ENCODE measurements around the gene LPA.
A peak's percentile ranks its signal among the peaks of the same experiment; 100 is the strongest.
"Not testable (repeated sequence)": the region's sequence is repeated elsewhere in the genome, so short reads cannot be mapped to it uniquely, and the experiment has no call there.

The LPA gene

DNA sequence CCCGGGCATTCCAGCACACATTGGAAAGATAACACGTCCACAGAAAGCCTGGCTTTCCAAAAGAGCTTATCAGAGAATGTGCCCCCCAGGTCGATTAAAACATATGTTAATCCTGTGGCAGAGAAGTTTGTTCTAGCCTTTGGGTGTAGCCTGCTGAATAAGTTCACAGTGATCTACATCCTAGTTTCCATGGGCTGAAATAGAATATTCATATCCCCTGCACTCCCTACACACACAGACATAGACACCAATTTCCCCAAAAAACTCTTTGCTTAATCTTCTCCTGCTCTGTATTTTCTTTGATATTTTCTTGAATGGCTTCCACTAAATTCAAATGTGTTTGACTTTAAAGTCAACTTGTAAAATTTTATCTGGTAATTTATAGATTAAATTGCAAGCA is 1.6 kb downstream of the LPA start:
- DNase-seq (ENCODE audit: low read depth in 1 of 2, low spot score in 1 of 2), result no peak

GRCh38 chr6:160661216-160661615 is 2.9 kb downstream of the LPA start:
- DNase-seq (ENCODE audit: low read depth in 1 of 2, low spot score in 1 of 2), result no peak

DNA sequence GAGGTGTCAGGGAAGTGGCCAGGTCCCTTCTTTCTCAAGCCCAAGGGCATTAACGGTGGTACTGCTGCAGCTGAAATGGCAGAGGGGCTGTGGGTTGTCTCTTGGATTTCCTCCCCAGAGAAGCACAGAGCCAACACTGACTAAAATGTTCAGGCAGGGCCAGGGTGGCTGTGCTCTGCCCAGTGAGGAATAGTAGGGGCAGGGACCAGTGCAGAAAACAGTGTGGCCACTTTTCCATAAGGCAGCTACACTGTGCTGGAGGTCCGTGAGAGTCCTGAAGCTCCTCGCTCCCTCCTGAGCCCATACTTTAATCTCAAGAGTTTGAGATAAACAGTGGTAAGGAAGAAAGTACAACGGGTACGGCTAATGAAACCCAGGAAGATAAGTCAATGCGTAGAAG is 4.5 kb downstream of the LPA start:
- no peak for DNase-seq (ENCODE audit: low read depth in 1 of 2, low spot score in 1 of 2)

- no peak for DNase-seq (ENCODE audit: low read depth in 1 of 2, low spot score in 1 of 2)
Observed at GRCh38 chr6:160634706-160635105, 29.4 kb downstream of the LPA start.

GRCh38 chr6:160595838-160596832 is 67.9 kb downstream of the LPA start:
- DNase-seq (ENCODE audit: low read depth in 1 of 2, low spot score in 1 of 2), result no peak

GRCh38 chr6:160595297-160595696 is 68.8 kb downstream of the LPA start:
- DNase-seq (ENCODE audit: low read depth in 1 of 2, low spot score in 1 of 2), result not testable (repeated sequence)

GRCh38 chr6:160586374-160586773 is 77.7 kb downstream of the LPA start:
- no peak for DNase-seq (ENCODE audit: low read depth in 1 of 2, low spot score in 1 of 2)

DNA sequence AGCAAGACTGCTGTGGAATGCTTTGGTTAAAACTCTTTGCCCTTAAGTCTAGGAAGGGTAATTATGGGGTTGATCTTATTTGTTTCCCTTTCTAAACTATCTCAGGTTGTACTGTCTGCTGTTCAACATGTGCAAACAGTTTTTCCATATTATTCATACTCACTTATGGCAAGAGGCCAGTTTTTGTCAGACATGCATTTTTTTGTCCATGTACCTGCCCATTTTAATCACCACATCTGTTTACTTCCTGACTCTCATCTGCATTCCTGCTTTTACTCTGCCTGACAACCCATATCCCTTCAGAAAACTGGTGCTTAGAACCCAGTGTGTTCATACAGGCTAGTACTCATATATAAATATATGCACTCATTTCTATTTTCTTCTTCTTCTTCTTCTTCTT is 80.3 kb downstream of the LPA start:
- DNase-seq (ENCODE audit: low read depth in 1 of 2, low spot score in 1 of 2), result no peak

GRCh38 chr6:160581406-160581805 is 82.7 kb downstream of the LPA start:
- no peak for DNase-seq (ENCODE audit: low read depth in 1 of 2, low spot score in 1 of 2)

DNA sequence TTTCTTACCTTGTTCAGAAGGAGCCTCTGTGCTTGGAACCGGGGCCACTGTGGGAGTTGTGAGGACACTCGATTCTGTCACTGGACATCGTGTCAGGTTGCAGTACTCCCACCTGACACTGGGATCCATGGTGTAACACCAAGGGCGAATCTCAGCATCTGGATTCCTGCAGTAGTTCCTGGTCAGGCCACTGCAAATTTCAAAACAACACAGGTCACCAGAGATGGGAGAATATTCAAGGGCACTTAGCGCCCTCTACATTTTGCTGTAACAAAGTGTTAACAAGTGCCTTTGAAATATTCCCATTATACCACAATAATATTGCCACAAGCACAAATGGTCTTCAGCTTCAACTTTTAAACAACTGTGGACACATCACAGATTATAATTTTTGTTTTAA is 85.6 kb downstream of the LPA start:
- DNase-seq (ENCODE audit: low read depth in 1 of 2, low spot score in 1 of 2), result not testable (repeated sequence)

- DNase-seq (ENCODE audit: low read depth in 1 of 2, low spot score in 1 of 2), result no peak
Observed at GRCh38 chr6:160573943-160574342, 90.1 kb downstream of the LPA start.

- not testable (repeated sequence) for DNase-seq (ENCODE audit: low read depth in 1 of 2, low spot score in 1 of 2)
Observed at GRCh38 chr6:160571201-160571600, 92.9 kb downstream of the LPA start.

DNA sequence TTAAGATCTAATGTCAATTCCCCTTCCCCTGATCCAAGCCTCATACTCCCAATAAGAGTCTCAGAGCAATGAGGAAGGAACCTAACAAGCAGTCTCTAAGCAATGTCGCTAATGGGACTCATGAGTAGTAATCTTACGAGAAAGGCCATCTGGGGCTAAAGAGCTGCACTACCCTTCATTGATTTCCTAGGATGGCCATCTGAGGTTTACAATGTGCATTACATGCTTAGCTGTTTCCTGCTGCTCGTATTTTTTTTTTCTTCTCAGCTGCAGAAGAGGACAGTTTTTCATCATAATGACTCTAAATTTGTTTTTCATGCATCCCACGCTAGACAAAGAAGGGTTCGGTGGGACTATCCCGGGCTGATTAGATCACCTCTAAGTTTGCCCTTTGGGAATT is 119.3 kb downstream of the LPA start:
- DNase-seq (ENCODE audit: low read depth in 1 of 2, low spot score in 1 of 2), result no peak

DNA sequence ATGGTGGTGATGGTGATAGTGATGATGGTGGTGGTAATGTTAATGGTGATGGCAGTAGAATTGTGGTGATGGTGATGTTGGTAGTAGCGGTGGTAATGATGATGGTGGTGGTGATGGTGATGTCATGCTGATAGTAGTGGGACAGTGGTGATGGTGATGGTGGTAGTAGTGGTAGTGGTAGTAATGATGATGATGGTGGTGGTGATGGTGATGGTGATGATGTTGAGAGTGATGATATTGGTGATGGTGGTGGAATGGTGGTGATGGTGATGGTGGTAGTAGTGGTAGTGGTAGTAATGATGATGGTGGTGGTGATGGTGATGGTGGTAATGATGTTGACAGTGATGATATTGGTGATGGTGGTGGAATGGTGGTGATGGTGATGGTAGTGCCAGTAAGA is 128.8 kb downstream of the LPA start:
- DNase-seq (ENCODE audit: low read depth in 1 of 2, low spot score in 1 of 2), result no peak

GRCh38 chr6:160534050-160534696 is 129.9 kb downstream of the LPA start:
- peak; percentile 7 to 45 for DNase-seq (ENCODE audit: low read depth in 1 of 2, low spot score in 1 of 2)

DNA sequence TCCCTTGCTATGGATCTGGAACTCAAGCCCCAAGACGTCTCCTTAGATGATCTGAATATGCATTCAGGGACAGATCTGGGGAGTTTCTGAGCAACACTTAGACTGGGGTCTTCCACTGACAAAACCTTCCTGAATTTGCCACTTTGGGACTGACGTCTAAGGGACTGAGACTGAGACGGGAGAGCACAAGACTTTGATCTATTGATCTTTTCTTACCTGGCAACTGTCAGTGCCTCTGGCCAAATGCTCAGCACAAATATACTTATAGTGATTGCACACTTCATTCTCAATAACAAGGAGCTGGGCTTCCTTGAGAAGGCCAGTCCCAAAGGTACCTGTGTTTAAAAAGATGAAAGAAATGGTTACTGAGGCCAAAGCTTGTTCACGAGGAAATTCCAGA is 131.8 kb downstream of the LPA start:
- no peak for DNase-seq (ENCODE audit: low read depth in 1 of 2, low spot score in 1 of 2)

DNA sequence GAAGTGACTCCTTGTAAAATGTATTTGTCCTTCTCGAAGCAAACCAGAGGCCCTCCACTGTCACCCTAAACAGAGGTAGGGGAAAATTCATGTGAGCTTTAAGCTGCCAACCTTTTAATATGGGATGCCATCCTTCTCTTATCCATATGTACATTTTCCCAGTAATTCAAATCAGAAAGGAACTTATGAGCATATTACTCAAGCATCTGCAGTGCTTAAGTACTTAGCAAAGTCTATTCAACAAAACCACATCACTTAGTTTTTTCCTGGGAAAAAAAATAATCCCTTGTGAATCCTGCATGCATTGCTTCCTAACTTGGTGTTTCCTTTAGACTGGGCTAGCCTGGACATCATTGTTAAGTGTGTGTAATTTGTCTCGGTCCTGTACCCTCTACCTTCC is 132.2 kb downstream of the LPA start:
- DNase-seq (ENCODE audit: low read depth in 1 of 2, low spot score in 1 of 2), result no peak

DNA sequence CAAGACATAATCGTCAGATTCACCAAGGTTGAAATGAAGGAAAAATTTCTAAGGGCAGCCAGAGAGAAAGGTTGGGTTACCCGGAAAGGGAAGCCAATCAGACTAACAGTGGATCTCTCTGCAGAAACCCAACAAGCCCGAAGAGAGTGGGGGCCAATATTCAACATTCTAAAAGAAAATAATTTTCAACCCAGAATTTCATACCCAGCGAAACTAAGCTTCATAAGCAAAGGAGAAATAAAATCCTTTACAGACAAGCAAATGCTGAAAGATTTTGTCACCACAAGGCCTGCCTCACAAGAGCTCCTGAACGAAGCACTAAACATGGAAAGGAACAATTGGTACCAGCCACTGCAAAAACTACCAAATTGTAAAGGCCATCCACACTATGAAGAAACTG is 134.6 kb downstream of the LPA start:
- not testable (repeated sequence) for DNase-seq (ENCODE audit: low read depth in 1 of 2, low spot score in 1 of 2)

- DNase-seq (ENCODE audit: low read depth in 1 of 2, low spot score in 1 of 2), result no peak
Observed at GRCh38 chr6:160523223-160523622, 140.9 kb downstream of the LPA start.

DNA sequence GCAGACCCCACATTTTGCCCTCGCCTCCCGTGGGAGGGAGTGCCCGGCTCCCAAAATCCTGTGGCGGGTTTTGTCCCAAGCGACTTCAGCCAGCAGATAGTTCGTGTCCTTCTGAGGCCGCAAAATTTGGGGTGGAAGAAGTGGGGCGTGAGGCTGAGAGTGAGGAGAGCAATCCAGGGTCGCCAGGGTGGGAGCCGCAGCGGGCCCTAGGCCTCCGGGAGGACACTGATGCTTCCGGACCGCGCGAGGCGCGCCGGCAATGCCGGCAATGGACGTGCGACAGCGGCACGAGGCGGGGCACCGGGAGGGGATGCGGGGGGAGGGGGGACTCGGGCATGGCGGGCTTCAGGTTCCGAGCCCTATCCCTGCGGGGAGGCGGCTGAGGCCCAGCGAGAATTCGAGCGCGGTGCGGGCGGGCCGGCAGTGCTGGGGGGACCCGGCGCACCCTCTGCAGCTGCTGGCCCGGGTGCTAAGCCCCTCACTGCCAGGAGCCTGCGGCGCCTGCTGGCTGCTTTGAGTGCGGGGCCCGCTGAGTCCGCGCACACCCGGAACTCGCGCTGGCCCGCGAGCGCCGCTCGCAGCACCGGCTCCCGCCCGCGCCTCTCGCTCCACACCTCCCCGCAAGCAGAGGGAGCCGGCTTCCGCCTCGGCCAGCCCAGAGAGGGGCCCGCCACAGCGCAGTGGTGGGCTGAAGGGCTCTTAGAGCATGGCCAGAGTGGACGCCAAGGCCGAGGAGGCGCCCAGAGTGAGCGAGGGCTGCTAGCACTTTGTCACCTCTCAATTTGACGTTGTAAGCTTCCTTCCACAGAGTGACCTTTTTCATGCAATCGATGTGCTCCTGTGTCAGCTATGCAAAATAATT is 143.8 kb downstream of the LPA start:
- peak; percentile 56 to 72 for DNase-seq (ENCODE audit: low read depth in 1 of 2, low spot score in 1 of 2)

DNA sequence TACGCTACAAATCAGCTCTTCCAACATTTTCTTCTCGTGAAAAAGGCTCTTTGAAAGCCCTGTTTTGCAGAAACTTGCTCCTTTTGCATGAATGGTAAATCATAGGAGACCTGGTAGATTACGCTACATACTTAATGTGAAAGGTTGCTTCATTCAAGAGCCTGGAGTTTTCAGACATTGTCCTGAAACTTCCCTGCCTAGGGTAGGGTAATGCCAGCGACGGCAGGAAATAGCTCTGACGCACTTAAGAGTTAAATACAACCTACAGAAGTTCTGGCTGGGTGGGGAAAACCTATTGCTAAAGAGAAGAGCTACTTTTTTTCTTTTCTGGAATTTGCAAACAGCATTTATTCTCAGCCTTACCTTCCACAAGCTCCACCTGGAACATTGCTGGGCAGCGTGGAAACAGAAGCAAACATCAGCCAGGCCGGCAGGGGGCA is 144.5 kb downstream of the LPA start:
- DNase-seq (ENCODE audit: low read depth in 1 of 2, low spot score in 1 of 2), result no peak

All from stimulated activated CD4-positive, alpha-beta T cell treated with anti-CD3 and anti-CD28 coated beads, Interleukin-15, amount 100 ng/mL, for 1 hour (primary cell).